ENCODE measurements around the gene GNAO1.

GNAO1 gene

DNA sequence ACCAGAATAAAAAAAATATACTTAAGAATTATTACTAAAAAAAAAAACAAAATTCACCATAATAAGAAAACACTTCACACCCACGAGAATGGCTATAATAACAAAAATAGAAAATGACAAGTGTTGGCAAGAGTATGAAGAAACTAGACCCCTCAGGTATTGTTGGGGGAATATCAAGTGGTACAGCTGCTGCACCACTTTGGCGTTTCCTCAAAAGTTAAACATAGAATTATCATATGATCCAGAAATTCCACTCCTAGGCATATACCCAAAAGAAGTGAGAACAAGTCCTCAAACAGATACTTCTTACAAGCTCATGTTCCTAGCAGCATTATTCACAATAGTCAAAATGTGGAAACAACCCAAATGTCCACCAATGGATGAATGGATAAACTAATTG, 207.8 kb downstream of the GNAO1 start:
- TF ChIP-seq, protein P1, sequence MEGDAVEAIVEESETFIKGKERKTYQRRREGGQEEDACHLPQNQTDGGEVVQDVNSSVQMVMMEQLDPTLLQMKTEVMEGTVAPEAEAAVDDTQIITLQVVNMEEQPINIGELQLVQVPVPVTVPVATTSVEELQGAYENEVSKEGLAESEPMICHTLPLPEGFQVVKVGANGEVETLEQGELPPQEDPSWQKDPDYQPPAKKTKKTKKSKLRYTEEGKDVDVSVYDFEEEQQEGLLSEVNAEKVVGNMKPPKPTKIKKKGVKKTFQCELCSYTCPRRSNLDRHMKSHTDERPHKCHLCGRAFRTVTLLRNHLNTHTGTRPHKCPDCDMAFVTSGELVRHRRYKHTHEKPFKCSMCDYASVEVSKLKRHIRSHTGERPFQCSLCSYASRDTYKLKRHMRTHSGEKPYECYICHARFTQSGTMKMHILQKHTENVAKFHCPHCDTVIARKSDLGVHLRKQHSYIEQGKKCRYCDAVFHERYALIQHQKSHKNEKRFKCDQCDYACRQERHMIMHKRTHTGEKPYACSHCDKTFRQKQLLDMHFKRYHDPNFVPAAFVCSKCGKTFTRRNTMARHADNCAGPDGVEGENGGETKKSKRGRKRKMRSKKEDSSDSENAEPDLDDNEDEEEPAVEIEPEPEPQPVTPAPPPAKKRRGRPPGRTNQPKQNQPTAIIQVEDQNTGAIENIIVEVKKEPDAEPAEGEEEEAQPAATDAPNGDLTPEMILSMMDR (conservative IDR thresholded peaks at IDR 0.05; ENCODE audit: control insufficient read depth, insufficient read depth, low read depth, low read length), result no peak
- no peak for DNase-seq (ENCODE audit: low read depth)
- no peak overlapping the region for H3K4me3 ChIP-seq (ENCODE audit: control insufficient read depth, low read depth, low read length)

DNA sequence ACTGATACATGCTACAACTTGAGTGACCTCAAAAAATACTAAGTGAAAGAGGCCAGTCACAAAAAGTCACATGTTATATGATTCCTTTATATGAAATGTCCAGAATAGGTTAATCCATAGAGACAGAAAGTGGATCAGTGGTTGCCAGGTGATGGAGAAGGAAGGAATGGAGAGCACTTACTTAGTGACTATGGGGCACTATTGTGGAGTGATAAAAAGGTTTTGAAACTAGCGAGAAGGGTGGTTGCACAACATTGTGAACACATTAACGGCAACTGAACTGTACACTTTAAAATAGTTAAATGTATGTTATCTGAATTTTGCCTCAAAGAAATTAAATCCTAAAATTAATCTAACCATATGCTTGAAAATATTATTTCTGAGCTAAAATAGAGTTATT, 208.2 kb downstream of the GNAO1 start:
- TF ChIP-seq, protein P1 (conservative IDR thresholded peaks at IDR 0.05; ENCODE audit: control insufficient read depth, insufficient read depth, low read depth, low read length), result no peak
- no peak for DNase-seq (ENCODE audit: low read depth)
- H3K4me3 ChIP-seq (ENCODE audit: control insufficient read depth, low read depth, low read length), result no peak overlapping the region

DNA sequence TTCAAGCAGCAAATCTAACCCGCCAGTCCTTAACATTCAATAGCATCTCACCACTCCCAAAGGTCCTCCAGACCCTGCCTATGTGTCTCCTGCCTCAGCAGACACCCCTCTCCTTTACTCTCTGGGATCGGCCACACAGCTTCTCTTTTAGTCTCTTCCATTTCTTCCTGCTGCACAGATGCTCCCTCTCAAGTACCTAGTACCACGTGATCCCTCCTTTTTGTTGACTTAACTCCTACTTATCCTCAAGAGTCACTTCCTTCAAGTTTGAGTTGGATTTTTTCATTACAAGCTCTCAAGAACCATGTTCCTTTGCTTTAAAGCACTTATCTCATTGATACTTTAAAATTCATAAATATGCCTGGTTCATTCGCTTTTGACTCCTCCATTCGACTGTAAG, 209.2 kb downstream of the GNAO1 start:
- no peak overlapping the region for H3K4me3 ChIP-seq (ENCODE audit: control insufficient read depth, low read depth, low read length)
- TF ChIP-seq, protein P1 (conservative IDR thresholded peaks at IDR 0.05; ENCODE audit: control insufficient read depth, insufficient read depth, low read depth, low read length), result no peak
- DNase-seq (ENCODE audit: low read depth), result no peak

DNA sequence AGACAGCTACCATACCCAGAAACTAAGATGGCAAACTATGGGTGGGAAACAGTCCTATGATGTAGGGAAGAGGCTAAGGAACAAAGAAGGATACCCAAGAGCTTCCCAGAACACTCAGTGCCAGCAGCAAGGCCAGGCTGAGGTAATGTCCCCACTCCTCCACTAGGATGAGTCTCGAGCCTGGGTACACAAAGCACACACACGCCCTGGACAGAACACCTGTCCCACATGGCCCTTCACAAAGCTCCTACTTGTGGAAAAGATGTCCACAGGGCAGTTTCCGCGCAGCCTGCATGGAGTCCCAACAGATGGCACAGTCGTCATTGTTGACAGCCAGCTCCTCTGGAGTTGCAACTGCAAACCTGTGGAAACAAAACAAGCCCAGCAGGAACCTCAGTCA, 210.2 kb downstream of the GNAO1 start:
- no peak for DNase-seq (ENCODE audit: low read depth)
- TF ChIP-seq, protein P1 (conservative IDR thresholded peaks at IDR 0.05; ENCODE audit: control insufficient read depth, insufficient read depth, low read depth, low read length), result peak; percentile 26
- no peak overlapping the region for H3K4me3 ChIP-seq (ENCODE audit: control insufficient read depth, low read depth, low read length)

DNA sequence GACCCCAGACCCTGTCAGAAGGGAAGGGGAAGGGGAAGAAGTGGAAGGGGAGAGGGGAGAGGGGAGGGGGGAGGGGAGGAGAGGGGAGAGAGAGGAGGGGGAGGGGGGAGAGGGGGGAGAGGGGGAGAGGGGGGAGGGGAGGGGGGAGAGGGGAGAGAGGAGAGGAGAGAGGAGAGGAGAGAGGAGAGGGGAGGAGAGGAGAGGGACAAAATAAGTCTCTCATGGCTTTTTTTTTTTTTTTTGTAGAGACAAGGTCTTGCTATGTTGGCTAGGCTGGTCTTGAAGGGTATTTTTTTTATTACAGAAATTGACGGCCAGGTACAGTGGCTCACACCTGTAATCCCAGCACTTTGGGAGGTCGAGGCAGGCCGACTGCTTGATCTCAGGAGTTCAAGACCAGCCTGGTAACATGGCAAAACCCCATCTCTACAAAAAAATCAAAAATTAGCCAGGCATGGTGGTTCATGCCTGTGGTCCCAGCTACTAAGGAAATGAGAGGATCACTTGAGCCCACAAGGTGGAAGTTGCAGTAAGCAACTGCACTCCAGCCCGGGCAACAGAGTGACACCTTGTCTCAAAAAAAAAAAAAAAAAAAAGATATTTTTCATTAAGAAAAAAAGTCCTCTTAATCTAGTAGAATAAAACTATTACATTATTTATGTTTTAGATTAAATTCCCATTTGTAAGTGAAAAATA, 214.8 kb downstream of the GNAO1 start:
- no peak for DNase-seq (ENCODE audit: low read depth)
- TF ChIP-seq, protein P1 (conservative IDR thresholded peaks at IDR 0.05; ENCODE audit: control insufficient read depth, insufficient read depth, low read depth, low read length), result no peak

More for the DNA sequence above, 214.8 kb downstream of the GNAO1 start:
- H3K4me3 ChIP-seq (ENCODE audit: control insufficient read depth, low read depth, low read length), result no peak overlapping the region

All from fibroblast of mammary gland (primary cell).